NT2/D1 (cell line): ENCODE data around the gene CDC42EP1.
"Not testable (repeated sequence)": the region's sequence is repeated elsewhere in the genome, so short reads cannot be mapped to it uniquely, and the experiment has no call there.

Source experiments
- DNase-seq: peaks from one replicate; pipeline ENCODE4 v3.0.0-alpha.2; 2011; ENCODE audit warnings: low read depth, low spot score
- H3K27me3 ChIP-seq: 2 replicates; pipeline ENCODE4 v1.6.0; 2011; ENCODE audit warnings: mild to moderate bottlenecking; ENCODE audit not compliant: insufficient read length, insufficient read depth
- H3K36me3 ChIP-seq: 2 replicates; pipeline ENCODE4 v1.6.1; 2011; ENCODE audit warnings: mild to moderate bottlenecking, low read length, mixed read lengths; ENCODE audit not compliant: insufficient read depth, insufficient read length
- H3K4me1 ChIP-seq: 2 replicates; pipeline ENCODE4 v1.5.1; 2011; ENCODE audit not compliant: insufficient read depth, insufficient read length
- H3K4me3 ChIP-seq: 2 replicates; pipeline ENCODE4 v1.5.1; 2011; ENCODE audit warnings: low read depth; ENCODE audit not compliant: insufficient read length
- H3K9ac ChIP-seq: 2 replicates; pipeline ENCODE4 v1.6.0; 2011; ENCODE audit warnings: low read depth; ENCODE audit not compliant: insufficient read length
- H3K9me3 ChIP-seq: 2 replicates; pipeline ENCODE4 v1.5.1; 2011; ENCODE audit warnings: mild to moderate bottlenecking, low read length; ENCODE audit not compliant: insufficient read depth
- SUZ12 ChIP-seq: IDR thresholded peaks from 2 replicates; pipeline ENCODE4 v1.6.1; 2011; ENCODE audit not compliant: insufficient read length, insufficient read depth; ENCODE audit errors: extremely low read depth
- YY1 ChIP-seq: IDR thresholded peaks from 2 replicates; pipeline ENCODE4 v1.6.1; 2011; ENCODE audit not compliant: insufficient read length, insufficient read depth
- ZNF274 ChIP-seq: IDR thresholded peaks from 2 replicates; pipeline ENCODE4 v1.6.1; 2011; ENCODE audit warnings: mild to moderate bottlenecking, low read depth, low read length

Gene CDC42EP1

DNA sequence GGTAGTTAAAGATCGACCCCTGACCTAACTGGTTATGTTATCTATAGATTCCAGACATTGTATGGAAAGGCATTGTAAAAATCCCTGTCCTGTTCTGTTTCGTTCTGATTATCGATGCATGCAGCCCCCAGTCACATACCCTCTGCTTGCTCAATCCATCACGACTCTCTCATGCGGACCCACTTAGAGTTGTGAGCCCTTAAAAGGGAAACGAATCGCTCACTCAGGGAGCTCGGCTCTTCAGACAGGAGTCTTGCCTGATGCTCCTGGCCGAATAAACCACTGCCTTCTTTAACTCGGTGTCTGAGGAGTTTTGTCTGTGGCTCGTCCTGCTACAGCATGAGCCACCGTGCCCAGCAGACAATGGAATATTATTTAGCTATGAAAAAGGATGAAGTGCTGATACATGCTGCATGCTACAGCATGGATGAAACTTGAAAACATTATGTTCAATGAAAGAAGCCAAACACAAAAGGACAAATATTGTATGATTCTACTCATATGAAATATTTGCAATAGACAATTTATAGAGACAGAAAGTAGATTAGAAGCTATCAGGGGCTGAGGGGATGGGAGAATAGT, 31.6 kb downstream of the CDC42EP1 start:
- no peaks in the 10 kb centered on the region for H3K9me3 ChIP-seq
- no peaks in the 10 kb centered on the region for H3K27me3 ChIP-seq
- no peak for DNase-seq
- no peak for TF ChIP-seq ZNF274
- no peak for TF ChIP-seq SUZ12
- TF ChIP-seq YY1 = no peak
- H3K4me1 ChIP-seq = no peaks in the 10 kb centered on the region
- H3K4me3 ChIP-seq = peak overlapping the region; percentile 12
- no peaks in the 10 kb centered on the region for H3K36me3 ChIP-seq
- no peak overlapping the region for H3K9ac ChIP-seq

DNA sequence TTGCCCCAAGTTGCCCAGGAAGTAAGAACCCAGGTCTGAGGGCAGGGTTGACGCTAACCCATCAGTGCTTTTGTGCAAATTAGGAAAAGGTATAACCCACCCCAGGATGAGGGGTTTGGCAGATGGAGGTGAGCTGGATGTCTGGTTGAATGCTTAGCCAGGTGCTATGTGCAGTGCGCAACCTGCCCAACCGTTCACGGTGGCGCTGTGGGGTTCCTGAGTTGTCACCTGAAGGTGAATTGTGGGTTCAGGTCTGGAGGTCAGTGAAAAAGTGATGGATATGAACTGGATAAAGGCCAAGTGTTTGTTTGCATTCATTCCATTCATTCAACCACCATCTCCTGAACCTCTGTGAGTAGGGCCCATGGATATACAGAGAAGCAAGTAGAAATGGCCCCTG, 34.0 kb downstream of the CDC42EP1 start:
- DNase-seq = no peak
- H3K4me1 ChIP-seq = no peaks in the 10 kb centered on the region
- H3K9me3 ChIP-seq = no peaks in the 10 kb centered on the region
- TF ChIP-seq YY1 (no peak), ZNF274 (no peak), SUZ12 (no peak)
- no peaks in the 10 kb centered on the region for H3K36me3 ChIP-seq
- no peak overlapping the region for H3K4me3 ChIP-seq
- no peak overlapping the region for H3K9ac ChIP-seq
- H3K27me3 ChIP-seq = no peaks in the 10 kb centered on the region

DNA sequence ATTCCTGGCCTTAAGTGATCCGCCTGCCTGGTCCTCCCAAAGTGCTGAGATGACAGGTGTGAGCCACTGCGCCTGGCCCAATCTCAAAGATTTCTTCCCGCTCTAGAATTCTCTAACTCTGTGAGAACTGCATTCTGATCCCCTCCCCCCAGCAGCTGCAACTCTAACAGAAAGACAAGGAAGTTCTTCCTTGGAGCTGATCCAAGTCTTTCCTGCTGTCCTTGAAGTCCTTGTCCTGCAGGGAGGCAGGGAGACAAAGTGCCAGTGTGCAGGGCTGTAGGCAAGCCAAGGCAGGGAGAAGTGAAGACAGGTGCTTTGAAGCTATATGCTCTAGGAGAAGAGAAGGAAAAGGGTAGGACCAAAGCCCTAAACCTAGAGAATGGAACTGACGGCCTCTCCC, 38.9 kb downstream of the CDC42EP1 start:
- no peaks in the 10 kb centered on the region for H3K36me3 ChIP-seq
- no peak for TF ChIP-seq SUZ12
- TF ChIP-seq YY1 = no peak
- TF ChIP-seq ZNF274 = no peak
- no peak overlapping the region for H3K9ac ChIP-seq

DNA sequence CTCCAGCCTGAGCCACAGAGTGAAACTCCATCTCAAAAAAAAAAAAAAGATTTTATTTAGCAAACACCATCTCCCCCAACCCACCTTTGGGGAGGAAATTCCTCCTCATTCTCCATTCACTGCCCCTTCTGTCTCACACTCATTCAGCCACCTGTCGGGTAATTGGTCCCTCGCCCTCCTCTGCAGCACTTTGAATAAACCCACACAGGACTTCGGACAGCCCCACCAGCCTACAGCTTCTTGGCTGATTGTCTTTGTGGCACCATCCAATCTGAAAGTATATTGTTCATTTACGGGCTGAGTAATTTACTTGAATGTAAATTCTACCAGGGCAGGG, 40.9 kb downstream of the CDC42EP1 start:
- H3K4me3 ChIP-seq = no peak overlapping the region
- H3K36me3 ChIP-seq = no peaks in the 10 kb centered on the region
- DNase-seq = no peak
- no peak overlapping the region for H3K9ac ChIP-seq
- H3K4me1 ChIP-seq = peaks cover 6% of the 10 kb centered on the region
- TF ChIP-seq YY1 (no peak), SUZ12 (no peak)
- no peaks in the 10 kb centered on the region for H3K27me3 ChIP-seq
- no peaks in the 10 kb centered on the region for H3K9me3 ChIP-seq

More for the DNA sequence above, 38.9 kb downstream of the CDC42EP1 start:
- H3K9me3 ChIP-seq = no peaks in the 10 kb centered on the region
- peaks cover 2% of the 10 kb centered on the region for H3K4me1 ChIP-seq
- no peaks in the 10 kb centered on the region for H3K27me3 ChIP-seq
- no peak overlapping the region for H3K4me3 ChIP-seq
- no peak for DNase-seq

DNA sequence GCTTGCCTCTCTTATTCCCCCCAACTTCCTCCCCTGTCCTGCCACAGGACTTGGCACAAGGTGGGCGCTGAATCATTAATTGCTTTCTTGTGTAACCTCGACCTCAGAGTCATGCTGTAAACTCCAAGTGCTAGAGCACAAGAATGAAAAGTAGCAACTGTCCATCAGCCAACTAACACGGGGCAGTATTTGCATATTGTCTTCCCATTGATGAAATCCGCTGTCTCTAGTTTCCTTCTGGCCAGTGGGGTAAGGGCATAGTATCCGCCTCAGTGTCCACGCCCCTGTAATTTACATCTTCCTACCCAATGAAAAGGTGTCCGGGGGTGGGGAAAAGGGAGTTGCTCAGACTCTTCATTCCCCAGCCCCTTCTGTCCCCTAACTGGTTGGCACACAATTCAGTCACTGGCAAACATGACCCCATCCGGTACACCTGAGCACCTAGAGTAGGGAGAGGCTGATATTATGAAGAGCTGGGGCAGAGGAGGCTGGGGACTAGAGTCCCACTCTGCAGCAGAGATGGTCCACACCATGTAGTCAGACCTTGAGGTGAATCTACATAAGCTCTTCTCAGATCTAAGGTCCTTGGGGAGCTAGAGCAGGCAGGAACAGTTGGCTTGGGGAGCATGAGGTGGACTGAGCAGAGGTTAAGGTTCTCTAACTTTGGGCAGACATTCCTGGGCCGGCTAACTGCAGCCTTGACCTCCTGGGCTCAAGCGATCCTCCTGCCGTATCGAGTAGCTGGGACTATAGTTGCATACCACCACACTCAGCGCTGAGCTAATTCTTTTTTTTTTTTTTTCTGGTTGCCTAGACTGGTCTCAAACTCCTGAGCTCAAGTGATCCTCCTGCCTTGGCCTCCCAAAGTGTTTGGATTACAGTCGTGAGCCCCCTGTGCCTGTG, 41.5 kb downstream of the CDC42EP1 start:
- Histone ChIP-seq H3K27me3 (no peaks in the 10 kb centered on the region), H3K9ac (peak overlapping the region; percentile 11), H3K9me3 (no peaks in the 10 kb centered on the region), H3K4me3 (no peak overlapping the region), H3K4me1 (peaks cover 6% of the 10 kb centered on the region), H3K36me3 (no peaks in the 10 kb centered on the region)
- TF ChIP-seq SUZ12 = no peak
- peak; percentile 44 for DNase-seq

DNA sequence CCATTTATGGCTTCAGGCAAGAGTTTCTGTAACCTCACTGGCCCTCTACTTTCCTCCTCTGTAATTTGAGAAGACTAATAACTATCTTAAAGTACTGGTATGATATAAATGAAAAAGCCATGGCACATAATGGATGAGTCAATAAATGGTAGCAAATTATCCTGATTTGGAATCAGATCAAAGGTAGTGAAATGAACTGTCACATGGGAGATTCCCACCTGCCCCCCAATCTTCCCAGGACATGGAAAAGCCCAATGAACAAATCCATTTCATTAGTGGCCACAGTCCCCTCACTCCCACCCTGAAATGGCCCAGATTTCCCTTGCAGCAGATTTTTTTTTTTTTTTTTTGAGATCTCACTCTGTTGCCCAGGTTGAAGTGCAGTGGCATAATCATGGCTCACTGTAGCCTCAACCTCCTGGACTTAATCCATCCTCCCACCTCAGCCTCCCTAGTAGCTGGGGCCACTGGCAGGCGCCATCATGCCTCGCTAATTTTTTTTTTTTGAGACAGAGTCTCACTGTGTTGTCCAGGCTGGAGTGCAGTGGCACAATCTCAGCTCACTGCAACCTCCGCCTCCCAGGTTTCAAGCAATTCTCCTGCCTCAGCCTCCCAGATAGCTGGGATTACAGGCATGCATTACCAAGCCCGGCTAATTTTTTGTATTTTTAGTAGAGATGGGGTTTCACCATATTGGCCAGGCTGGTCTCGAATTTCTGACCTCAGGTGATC, 42.4 kb downstream of the CDC42EP1 start:
- H3K27me3 ChIP-seq, DNase-seq, H3K36me3 ChIP-seq, H3K4me1 ChIP-seq, H3K9me3 ChIP-seq, H3K9ac ChIP-seq, H3K4me3 ChIP-seq: not testable (repeated sequence)

DNA sequence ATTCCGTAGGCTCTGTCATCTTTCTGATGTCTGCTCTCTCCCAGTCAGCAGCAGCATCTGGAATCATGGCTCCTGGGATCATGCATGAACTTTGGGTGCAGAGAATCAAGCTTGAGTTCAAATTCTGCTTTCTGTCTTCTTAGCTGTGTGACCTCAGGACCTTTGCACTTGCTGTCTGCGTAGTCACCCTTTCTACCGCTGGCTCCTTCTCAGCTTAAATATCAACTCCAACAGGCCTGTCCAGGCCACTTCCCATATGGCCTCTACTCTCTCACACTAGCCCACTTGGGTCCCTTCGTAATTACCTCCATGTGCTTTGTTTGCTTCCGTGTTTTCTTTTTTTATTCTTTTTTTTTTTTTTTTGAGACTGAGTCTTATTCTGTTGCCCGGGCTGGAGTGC, 43.8 kb downstream of the CDC42EP1 start:
- TF ChIP-seq YY1 (no peak), ZNF274 (no peak), SUZ12 (no peak)
- Histone ChIP-seq H3K4me1 (peaks cover 6% of the 10 kb centered on the region), H3K36me3 (no peaks in the 10 kb centered on the region), H3K4me3 (no peak overlapping the region), H3K9ac (no peak overlapping the region), H3K9me3 (no peaks in the 10 kb centered on the region), H3K27me3 (no peaks in the 10 kb centered on the region)
- no peak for DNase-seq
